WTC11 (cell line): ENCODE results near the gene FGFRL1. TPM values are rescaled to one million over a fixed set of nuclear protein-coding genes. Genes with fewer than 3 reads are reported as not detected.

Experiments used
- ATAC-seq: fragments of 200-7000 bp; cut with Tn5 transposase; 2 replicates; pipeline ENCODE4 v1.10.0; 2021; ENCODE audit warnings: mild to moderate bottlenecking, moderate library complexity
- CTCF ChIA-PET: fragments of 300-600 bp; sonication (Branson Sonifier 250); formaldehyde crosslinking; loops from one replicate; lab custom pipeline; 2021; ENCODE audit warnings: antibody characterized with exemption; lab: Charles Lee
- POLR2A ChIA-PET: fragments of 350-600 bp; sonication (Branson Sonifier 250); formaldehyde crosslinking; loops from one replicate; lab custom pipeline; 2021; ENCODE audit warnings: antibody characterized with exemption; lab: Charles Lee
- DNase-seq: peaks from one replicate; pipeline ENCODE4 v3.0.0; 2021; ENCODE audit warnings: low spot score
- H3K27ac Mint-ChIP-seq: 2 replicates; pipeline ENCODE4 v1.8.0; 2021; ENCODE audit warnings: mixed read lengths
- H3K27me3 Mint-ChIP-seq: 2 replicates; pipeline ENCODE4 v1.8.0; 2021; ENCODE audit warnings: low read depth, mild to moderate bottlenecking, moderate library complexity, mixed read lengths
- H3K36me3 Mint-ChIP-seq: 2 replicates; pipeline ENCODE4 v1.8.0; 2021; ENCODE audit warnings: mixed read lengths
- H3K4me1 Mint-ChIP-seq: 2 replicates; pipeline ENCODE4 v1.8.0; 2022; ENCODE audit warnings: mixed read lengths
- H3K4me3 Mint-ChIP-seq: 2 replicates; pipeline ENCODE4 v1.8.0; 2021; ENCODE audit warnings: mild to moderate bottlenecking, moderate library complexity, mixed read lengths
- H3K9me3 Mint-ChIP-seq: 2 replicates; pipeline ENCODE4 v1.8.0; 2021; ENCODE audit warnings: mixed read lengths
- ARID4B ChIP-seq: sonication (generic); formaldehyde crosslinking; IDR thresholded peaks from 2 replicates; pipeline ENCODE4 v1.8.0; 2023; ENCODE audit warnings: missing genetic modification reagents, mild to moderate bottlenecking, borderline replicate concordance
- CDX4 ChIP-seq: fragments of 250-450 bp; sonication (Bioruptor Pico); IDR thresholded peaks from 2 replicates; pipeline ENCODE4 v1.9.0; 2021; ENCODE audit warnings: moderate library complexity, mild to moderate bottlenecking, inconsistent platforms, borderline replicate concordance
- CREM ChIP-seq: sonication (generic); formaldehyde crosslinking; IDR thresholded peaks from 2 replicates; pipeline ENCODE4 v1.8.1; 2022; ENCODE audit warnings: mild to moderate bottlenecking, missing genetic modification reagents, moderate library complexity
- ELF4 ChIP-seq: sonication (generic); formaldehyde crosslinking; IDR thresholded peaks from 2 replicates; pipeline ENCODE4 v1.8.1; 2022; ENCODE audit warnings: low read depth, mild to moderate bottlenecking, moderate library complexity, missing genetic modification reagents
- FOXJ3 ChIP-seq: sonication (generic); formaldehyde crosslinking; IDR thresholded peaks from 2 replicates; pipeline ENCODE4 v1.9.0; 2021; ENCODE audit warnings: missing genetic modification reagents, mild to moderate bottlenecking, borderline replicate concordance
- FOXK1 ChIP-seq: sonication (generic); formaldehyde crosslinking; IDR thresholded peaks from 2 replicates; pipeline ENCODE4 v1.8.0; 2022; ENCODE audit warnings: mild to moderate bottlenecking, moderate library complexity, missing genetic modification reagents
- FOXP4 ChIP-seq: sonication (generic); formaldehyde crosslinking; IDR thresholded peaks from 2 replicates; pipeline ENCODE4 v1.8.0; 2022; ENCODE audit warnings: mild to moderate bottlenecking, missing genetic modification reagents
- KAT7 ChIP-seq: sonication (generic); formaldehyde crosslinking; IDR thresholded peaks from 2 replicates; pipeline ENCODE4 v1.8.1; 2023; ENCODE audit warnings: missing genetic modification reagents, mild to moderate bottlenecking, borderline replicate concordance
- RORB ChIP-seq: fragments of 250-450 bp; sonication (Bioruptor Pico); IDR thresholded peaks from 2 replicates; pipeline ENCODE4 v1.9.0; 2021; ENCODE audit warnings: mild to moderate bottlenecking
- TEAD1 ChIP-seq: sonication (generic); formaldehyde crosslinking; IDR thresholded peaks from 2 replicates; pipeline ENCODE4 v1.8.0; 2022; ENCODE audit warnings: mild to moderate bottlenecking, missing genetic modification reagents
- TP53 ChIP-seq: sonication (generic); formaldehyde crosslinking; IDR thresholded peaks from 2 replicates; pipeline ENCODE4 v1.8.1; 2023; ENCODE audit warnings: mild to moderate bottlenecking, missing genetic modification reagents
- ZBTB21 ChIP-seq: sonication (generic); formaldehyde crosslinking; IDR thresholded peaks from 2 replicates; pipeline ENCODE4 v1.8.1; 2023; ENCODE audit warnings: mild to moderate bottlenecking, missing genetic modification reagents, borderline replicate concordance
- ZNF121 ChIP-seq: sonication (generic); formaldehyde crosslinking; IDR thresholded peaks from 2 replicates; pipeline ENCODE4 v1.8.0; 2023; ENCODE audit warnings: missing genetic modification reagents
- ZNF232 ChIP-seq: sonication (generic); formaldehyde crosslinking; IDR thresholded peaks from 2 replicates; pipeline ENCODE4 v1.8.0; 2022; ENCODE audit warnings: mild to moderate bottlenecking, missing genetic modification reagents
- ZNF263 ChIP-seq: sonication (generic); formaldehyde crosslinking; IDR thresholded peaks from 2 replicates; pipeline ENCODE4 v1.8.1; 2022; ENCODE audit warnings: low read depth, mild to moderate bottlenecking, moderate library complexity, missing genetic modification reagents
- total RNA-seq: library from RNA; stranded (reverse); gene quantifications from 3 replicates; pipeline ENCODE4 v1.2.3, GENCODE V29; 2021
- TF ChIP-seq, protein P1 (sequence below): fragments of 200-600 bp; IDR thresholded peaks from 2 replicates; pipeline ENCODE4 v1.8.0; 2022; ENCODE audit warnings: antibody characterized with exemption
- TF ChIP-seq, protein P2 (sequence below): sonication (generic); formaldehyde crosslinking; IDR thresholded peaks from 2 replicates; pipeline ENCODE4 v1.8.1; 2022; ENCODE audit warnings: low read depth, missing genetic modification reagents, borderline replicate concordance

The FGFRL1 gene
- total RNA-seq, 1 experiment from 2014 or later = 25.9 TPM

GRCh38 chr4:1060121-1060520 is 48.7 kb downstream of the FGFRL1 start:
- H3K36me3 Mint-ChIP-seq = no peaks in the 10 kb centered on the region
- ChIA-PET CTCF (interaction anchor here (1.0 kb wide), 1 partner anchor 9 kb away, joined by 4 read pairs; no protein-coding TSS in a partner anchor), POLR2A (no interaction called here)
- no peak overlapping the region for H3K27ac Mint-ChIP-seq
- peaks cover 17% of the 10 kb centered on the region for H3K27me3 Mint-ChIP-seq
- TF ChIP-seq ZNF263 (CRISPR knock-in tag) (no peak), ZNF232 (no peak), FOXJ3 (CRISPR knock-in tag) (no peak), RORB (no peak), TEAD1 (no peak), CDX4 (CRISPR knock-in tag) (no peak), FOXP4 (CRISPR knock-in tag) (no peak), ZNF121 (no peak)
- TF ChIP-seq, protein P1, sequence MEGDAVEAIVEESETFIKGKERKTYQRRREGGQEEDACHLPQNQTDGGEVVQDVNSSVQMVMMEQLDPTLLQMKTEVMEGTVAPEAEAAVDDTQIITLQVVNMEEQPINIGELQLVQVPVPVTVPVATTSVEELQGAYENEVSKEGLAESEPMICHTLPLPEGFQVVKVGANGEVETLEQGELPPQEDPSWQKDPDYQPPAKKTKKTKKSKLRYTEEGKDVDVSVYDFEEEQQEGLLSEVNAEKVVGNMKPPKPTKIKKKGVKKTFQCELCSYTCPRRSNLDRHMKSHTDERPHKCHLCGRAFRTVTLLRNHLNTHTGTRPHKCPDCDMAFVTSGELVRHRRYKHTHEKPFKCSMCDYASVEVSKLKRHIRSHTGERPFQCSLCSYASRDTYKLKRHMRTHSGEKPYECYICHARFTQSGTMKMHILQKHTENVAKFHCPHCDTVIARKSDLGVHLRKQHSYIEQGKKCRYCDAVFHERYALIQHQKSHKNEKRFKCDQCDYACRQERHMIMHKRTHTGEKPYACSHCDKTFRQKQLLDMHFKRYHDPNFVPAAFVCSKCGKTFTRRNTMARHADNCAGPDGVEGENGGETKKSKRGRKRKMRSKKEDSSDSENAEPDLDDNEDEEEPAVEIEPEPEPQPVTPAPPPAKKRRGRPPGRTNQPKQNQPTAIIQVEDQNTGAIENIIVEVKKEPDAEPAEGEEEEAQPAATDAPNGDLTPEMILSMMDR = no peak
- ATAC-seq (no peak), DNase-seq (no peak)
- H3K4me1 Mint-ChIP-seq = peaks cover 8% of the 10 kb centered on the region; the same call in 1 of the 2 replicates
- H3K9me3 Mint-ChIP-seq = no peaks in the 10 kb centered on the region
- no peak overlapping the region for H3K4me3 Mint-ChIP-seq

DNA sequence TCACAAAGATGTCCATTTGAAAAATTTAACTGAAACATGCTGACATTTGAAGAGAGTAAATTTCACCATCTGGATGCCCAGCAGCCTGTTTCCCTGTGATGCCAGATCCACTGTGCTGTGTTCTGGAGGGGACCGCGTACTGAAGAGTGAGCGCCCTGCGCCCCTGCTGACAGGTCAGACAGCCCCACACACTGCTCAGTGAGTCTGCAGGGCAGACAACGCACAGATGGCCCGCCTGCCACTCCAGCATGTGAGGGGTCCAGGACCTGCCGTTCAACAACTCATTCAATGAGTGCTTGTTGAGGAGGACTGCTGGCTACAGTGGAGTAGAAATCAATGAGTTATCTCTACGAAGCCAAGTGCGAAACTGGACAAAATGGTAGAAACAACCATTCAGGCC is 49.2 kb downstream of the FGFRL1 start:
- DNase-seq (no peak), ATAC-seq (no peak)
- POLR2A ChIA-PET = no interaction called here
- no peaks in the 10 kb centered on the region for H3K9me3 Mint-ChIP-seq
- CTCF ChIA-PET = interaction anchor here (0.5 to 1.0 kb wide), 3 partner anchors 10 to 277 kb away, joined by 3 to 4 read pairs (median 3); no protein-coding TSS in a partner anchor
- peaks cover 6% of the 10 kb centered on the region; the same call in 1 of the 2 replicates for H3K4me1 Mint-ChIP-seq
- TF ChIP-seq KAT7 (no peak), ARID4B (CRISPR knock-in tag) (no peak), ELF4 (no peak), FOXK1 (CRISPR knock-in tag) (no peak), TP53 (CRISPR knock-in tag) (no peak), ZBTB21 (CRISPR knock-in tag) (no peak), CREM (CRISPR knock-in tag) (no peak)
- TF ChIP-seq, protein P2, sequence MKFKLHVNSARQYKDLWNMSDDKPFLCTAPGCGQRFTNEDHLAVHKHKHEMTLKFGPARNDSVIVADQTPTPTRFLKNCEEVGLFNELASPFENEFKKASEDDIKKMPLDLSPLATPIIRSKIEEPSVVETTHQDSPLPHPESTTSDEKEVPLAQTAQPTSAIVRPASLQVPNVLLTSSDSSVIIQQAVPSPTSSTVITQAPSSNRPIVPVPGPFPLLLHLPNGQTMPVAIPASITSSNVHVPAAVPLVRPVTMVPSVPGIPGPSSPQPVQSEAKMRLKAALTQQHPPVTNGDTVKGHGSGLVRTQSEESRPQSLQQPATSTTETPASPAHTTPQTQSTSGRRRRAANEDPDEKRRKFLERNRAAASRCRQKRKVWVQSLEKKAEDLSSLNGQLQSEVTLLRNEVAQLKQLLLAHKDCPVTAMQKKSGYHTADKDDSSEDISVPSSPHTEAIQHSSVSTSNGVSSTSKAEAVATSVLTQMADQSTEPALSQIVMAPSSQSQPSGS (CRISPR knock-in tag) = no peak
- H3K36me3 Mint-ChIP-seq = no peaks in the 10 kb centered on the region
- H3K27ac Mint-ChIP-seq = no peak overlapping the region
- H3K4me3 Mint-ChIP-seq = no peak overlapping the region
- peaks cover 13% of the 10 kb centered on the region for H3K27me3 Mint-ChIP-seq
